ENCODE data around the gene NKD2.
"Not testable (repeated sequence)": the region's sequence is repeated elsewhere in the genome, so short reads cannot be mapped to it uniquely, and the experiment has no call there.

NKD2 gene

GRCh38 chr5:965604-966344, 42.8 kb upstream of the NKD2 start:
- DNase-seq (ENCODE audit: low read depth), result no peak
- TF ChIP-seq MAX (IDR thresholded peaks at IDR 0.05; ENCODE audit: low read depth, low read length) (no peak), MYC (IDR thresholded peaks at IDR 0.05; ENCODE audit: low read depth, low read length) (no peak), CTCF (IDR thresholded peaks at IDR 0.05; ENCODE audit: low read depth, low read length) (no peak), POLR2A (IDR thresholded peaks at IDR 0.05; ENCODE audit: extremely low read depth, insufficient read length) (no peak)
- H3K4me3 ChIP-seq (ENCODE audit: low read depth, low read length), result peak overlapping the region; percentile 60

- no peak overlapping the region for H3K4me3 ChIP-seq (ENCODE audit: low read depth, low read length)
- TF ChIP-seq POLR2A (IDR thresholded peaks at IDR 0.05; ENCODE audit: extremely low read depth, insufficient read length) (no peak), CTCF (IDR thresholded peaks at IDR 0.05; ENCODE audit: low read depth, low read length) (no peak), MAX (IDR thresholded peaks at IDR 0.05; ENCODE audit: low read depth, low read length) (no peak)
- DNase-seq (ENCODE audit: low read depth), result no peak
Measured at GRCh38 chr5:966345-966710, 42.3 kb upstream of the NKD2 start.

GRCh38 chr5:966941-967340, 41.7 kb upstream of the NKD2 start:
- H3K4me3 ChIP-seq (ENCODE audit: low read depth, low read length), result no peak overlapping the region
- TF ChIP-seq MAX (IDR thresholded peaks at IDR 0.05; ENCODE audit: low read depth, low read length) (no peak), CTCF (IDR thresholded peaks at IDR 0.05; ENCODE audit: low read depth, low read length) (no peak), MYC (IDR thresholded peaks at IDR 0.05; ENCODE audit: low read depth, low read length) (no peak), POLR2A (IDR thresholded peaks at IDR 0.05; ENCODE audit: extremely low read depth, insufficient read length) (no peak)
- DNase-seq (ENCODE audit: low read depth), result no peak

GRCh38 chr5:968881-969280, 39.7 kb upstream of the NKD2 start:
- TF ChIP-seq CTCF (IDR thresholded peaks at IDR 0.05; ENCODE audit: low read depth, low read length) (no peak), MAX (IDR thresholded peaks at IDR 0.05; ENCODE audit: low read depth, low read length) (no peak)
- H3K4me3 ChIP-seq (ENCODE audit: low read depth, low read length), result no peak overlapping the region
- DNase-seq (ENCODE audit: low read depth), result no peak

- no peak overlapping the region for H3K4me3 ChIP-seq (ENCODE audit: low read depth, low read length)
- TF ChIP-seq CTCF (IDR thresholded peaks at IDR 0.05; ENCODE audit: low read depth, low read length) (no peak), MAX (IDR thresholded peaks at IDR 0.05; ENCODE audit: low read depth, low read length) (no peak), POLR2A (IDR thresholded peaks at IDR 0.05; ENCODE audit: extremely low read depth, insufficient read length) (no peak), MYC (IDR thresholded peaks at IDR 0.05; ENCODE audit: low read depth, low read length) (no peak)
- DNase-seq (ENCODE audit: low read depth), result no peak
Measured at GRCh38 chr5:969408-969839, 39.2 kb upstream of the NKD2 start.

- H3K4me3 ChIP-seq (ENCODE audit: low read depth, low read length); DNase-seq (ENCODE audit: low read depth): not testable (repeated sequence)
Measured at GRCh38 chr5:972575-972974, 36.0 kb upstream of the NKD2 start.

All from NB4 (cell line).